ENCODE results near the gene SELENOV.

DNA sequence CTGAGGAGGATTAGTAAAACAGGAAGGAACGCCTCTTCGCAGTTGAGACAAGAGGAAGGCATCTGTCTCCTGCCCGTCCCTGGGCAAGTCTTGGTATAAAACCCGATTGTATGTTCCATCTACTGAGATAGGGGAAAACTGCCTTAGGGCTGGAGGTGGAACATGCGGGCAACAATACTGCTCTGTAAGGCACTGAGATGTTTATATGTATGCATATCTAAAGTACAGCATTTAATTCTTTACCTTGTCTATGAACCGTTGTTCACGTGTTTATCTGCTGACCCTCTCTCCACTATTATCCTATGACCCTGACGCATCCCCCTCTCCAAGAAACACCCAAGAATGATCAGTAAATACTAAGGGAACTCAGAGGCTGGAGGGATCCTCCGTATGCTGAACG, 35.0 kb upstream of the SELENOV start:
- TF ChIP-seq SUZ12 (IDR thresholded peaks at IDR 0.05; ENCODE audit: extremely low read depth, insufficient read depth, insufficient read length): no peak
- no peak for TF ChIP-seq ZNF274 (IDR thresholded peaks at IDR 0.05; ENCODE audit: low read depth, low read length)
- no peak for TF ChIP-seq YY1 (IDR thresholded peaks at IDR 0.05; ENCODE audit: insufficient read depth, insufficient read length)
